GM23338 (cell line): ENCODE data around the gene TFPI. TPM values are rescaled to one million over a fixed set of nuclear protein-coding genes. Genes with fewer than 3 reads are reported as not detected.

Experiments used
- ATAC-seq: fragments of 200-7000 bp; cut with Tn5 transposase; 3 replicates; pipeline ENCODE4 v1.9.1; 2020
- DNase-seq: peaks from one replicate; pipeline ENCODE4 v3.0.0-alpha.2; 2015; ENCODE audit warnings: low spot score
- H2AFZ ChIP-seq: fragments of 200-600 bp; sonication (generic); 2 replicates; pipeline ENCODE4 v1.8.0; 2016; ENCODE audit warnings: antibody characterized with exemption, mild to moderate bottlenecking, moderate library complexity
- H3F3A ChIP-seq: fragments of 200-600 bp; sonication (generic); replicated peaks from 2 replicates; pipeline ENCODE4 v1.8.0; 2017; ENCODE audit warnings: antibody characterized with exemption, mixed run types, low read depth
- H3K27ac ChIP-seq: fragments of 200-600 bp; sonication (generic); 2 replicates; pipeline ENCODE4 v1.6.1; 2016; ENCODE audit warnings: low read depth
- H3K27me3 ChIP-seq: fragments of 200-600 bp; sonication (generic); 2 replicates; pipeline ENCODE4 v1.8.0; 2016; ENCODE audit warnings: mild to moderate bottlenecking, mixed run types, moderate library complexity; ENCODE audit not compliant: insufficient read depth
- H3K36me3 ChIP-seq: fragments of 200-600 bp; sonication (generic); 2 replicates; pipeline ENCODE4 v1.8.0; 2016; ENCODE audit warnings: mild to moderate bottlenecking; ENCODE audit not compliant: insufficient read depth
- H3K4me1 ChIP-seq: fragments of 200-600 bp; sonication (generic); 2 replicates; pipeline ENCODE4 v1.8.0; 2016; ENCODE audit warnings: mild to moderate bottlenecking, moderate library complexity; ENCODE audit not compliant: insufficient read depth
- H3K4me2 ChIP-seq: fragments of 200-600 bp; sonication (generic); 2 replicates; pipeline ENCODE4 v1.7.1; 2017; ENCODE audit warnings: mixed run types
- H3K4me3 ChIP-seq: fragments of 200-600 bp; sonication (generic); 2 replicates; pipeline ENCODE4 v1.6.1; 2016; ENCODE audit warnings: mixed run types
- H3K79me2 ChIP-seq: fragments of 200-600 bp; sonication (generic); replicated peaks from 2 replicates; pipeline ENCODE4 v1.8.0; 2017; ENCODE audit warnings: mild to moderate bottlenecking; ENCODE audit not compliant: insufficient read depth
- H3K9me2 ChIP-seq: fragments of 200-600 bp; sonication (generic); 2 replicates; pipeline ENCODE4 v1.8.0; 2017; ENCODE audit not compliant: insufficient read depth
- H4K20me1 ChIP-seq: fragments of 200-600 bp; sonication (generic); replicated peaks from 2 replicates; pipeline ENCODE4 v1.8.0; 2017; ENCODE audit warnings: mild to moderate bottlenecking; ENCODE audit not compliant: insufficient read depth
- H3K27ac Mint-ChIP-seq: 2 replicates; pipeline ENCODE4 v1.8.0; 2020; ENCODE audit warnings: inconsistent platforms, mild to moderate bottlenecking, moderate library complexity, mixed read lengths
- H3K27me3 Mint-ChIP-seq: 3 replicates; pipeline ENCODE4 v1.8.0; 2022; ENCODE audit warnings: low read depth, mild to moderate bottlenecking, moderate library complexity, mixed read lengths, inconsistent platforms; ENCODE audit not compliant: insufficient read depth, poor library complexity
- H3K36me3 Mint-ChIP-seq: 3 replicates; pipeline ENCODE4 v1.8.0; 2021; ENCODE audit warnings: low read depth, mild to moderate bottlenecking, inconsistent platforms, moderate library complexity, mixed read lengths
- H3K4me1 Mint-ChIP-seq: 3 replicates; pipeline ENCODE4 v1.8.0; 2020; ENCODE audit warnings: mild to moderate bottlenecking, inconsistent platforms, mixed read lengths
- H3K4me3 Mint-ChIP-seq: 3 replicates; pipeline ENCODE4 v1.8.0; 2021; ENCODE audit warnings: moderate library complexity, mild to moderate bottlenecking, inconsistent platforms, mixed read lengths
- H3K9me3 Mint-ChIP-seq: 3 replicates; pipeline ENCODE4 v1.8.0; 2020; ENCODE audit warnings: moderate library complexity, mild to moderate bottlenecking, inconsistent platforms, mixed read lengths
- CREB1 ChIP-seq: fragments of 250-450 bp; sonication (Bioruptor Pico); IDR thresholded peaks from 2 replicates; pipeline ENCODE4 v1.5.0; 2020; ENCODE audit warnings: low read depth, mild to moderate bottlenecking, moderate library complexity
- EZH2 ChIP-seq: fragments of 200-600 bp; sonication (generic); IDR thresholded peaks from one replicate; pipeline ENCODE4 v1.8.0; 2017; ENCODE audit warnings: antibody characterized with exemption, mild to moderate bottlenecking, low read depth; ENCODE audit not compliant: unreplicated experiment
- JUNB ChIP-seq: IDR thresholded peaks from one replicate; pipeline ENCODE4 v1.6.1; 2016; ENCODE audit warnings: antibody characterized with exemption; ENCODE audit not compliant: unreplicated experiment
- NANOG ChIP-seq: IDR thresholded peaks from 2 replicates; pipeline ENCODE4 v1.6.1; 2016; ENCODE audit warnings: antibody characterized with exemption, borderline replicate concordance
- STAT1 ChIP-seq: IDR thresholded peaks from one replicate; pipeline ENCODE4 v1.6.1; 2016; ENCODE audit warnings: antibody characterized with exemption; ENCODE audit not compliant: unreplicated experiment
- ZNF114 ChIP-seq: fragments of 250-450 bp; sonication (Bioruptor Pico); IDR thresholded peaks from 2 replicates; pipeline ENCODE4 v1.5.0; 2020; ENCODE audit warnings: mild to moderate bottlenecking, moderate library complexity
- ZNF331 ChIP-seq: fragments of 250-450 bp; sonication (Bioruptor Pico); IDR thresholded peaks from 2 replicates; pipeline ENCODE4 v1.5.0; 2020; ENCODE audit warnings: low read depth, mild to moderate bottlenecking, moderate library complexity
- ZNF462 ChIP-seq: fragments of 250-450 bp; sonication (Bioruptor Pico); IDR thresholded peaks from 2 replicates; pipeline ENCODE4 v1.5.0; 2020; ENCODE audit warnings: mild to moderate bottlenecking, moderate library complexity
- long read RNA-seq: library from polyadenylated mRNA; unstranded; transcript quantifications from one replicate; pipeline ENCODE4 v2.0.0, GENCODE V29; 2020; ENCODE audit not compliant: unreplicated experiment
- polyA plus RNA-seq: library from polyadenylated mRNA; unstranded; fragments of >200 nt; fragmentation: Nextera tagmentation; extraction: Ambion mirVana; gene quantifications from 2 replicates; pipeline ENCODE4 v1.2.1, GENCODE V29; 2016
- total RNA-seq: library from RNA; depleted of rRNA; stranded (reverse); fragments of >200 nt; shearing (Covaris generic); gene quantifications from 2 replicates; pipeline ENCODE4 v1.2.3, GENCODE V29; 2014; rRNA removed
- TF ChIP-seq, protein P1 (sequence below), 2 experiments: fragments of 200-600 bp in 1 of 2; sonication (generic) in 1 of 2; conservative IDR thresholded peaks; 2 replicates each; pipeline versions ENCODE4 v1.5.1 to v1.6.1; 2016 to 2017; ENCODE audit warnings: antibody characterized with exemption in 2 of 2, low read depth in 2 of 2, mild to moderate bottlenecking in 2 of 2, moderate library complexity in 1 of 2

TFPI gene
- 0.58 and 1.8 TPM in 2 replicates for total RNA-seq
- polyA plus RNA-seq, result 1.9 and 2.2 TPM in 2 replicates
- long read RNA-seq, result 0 reads

DNA sequence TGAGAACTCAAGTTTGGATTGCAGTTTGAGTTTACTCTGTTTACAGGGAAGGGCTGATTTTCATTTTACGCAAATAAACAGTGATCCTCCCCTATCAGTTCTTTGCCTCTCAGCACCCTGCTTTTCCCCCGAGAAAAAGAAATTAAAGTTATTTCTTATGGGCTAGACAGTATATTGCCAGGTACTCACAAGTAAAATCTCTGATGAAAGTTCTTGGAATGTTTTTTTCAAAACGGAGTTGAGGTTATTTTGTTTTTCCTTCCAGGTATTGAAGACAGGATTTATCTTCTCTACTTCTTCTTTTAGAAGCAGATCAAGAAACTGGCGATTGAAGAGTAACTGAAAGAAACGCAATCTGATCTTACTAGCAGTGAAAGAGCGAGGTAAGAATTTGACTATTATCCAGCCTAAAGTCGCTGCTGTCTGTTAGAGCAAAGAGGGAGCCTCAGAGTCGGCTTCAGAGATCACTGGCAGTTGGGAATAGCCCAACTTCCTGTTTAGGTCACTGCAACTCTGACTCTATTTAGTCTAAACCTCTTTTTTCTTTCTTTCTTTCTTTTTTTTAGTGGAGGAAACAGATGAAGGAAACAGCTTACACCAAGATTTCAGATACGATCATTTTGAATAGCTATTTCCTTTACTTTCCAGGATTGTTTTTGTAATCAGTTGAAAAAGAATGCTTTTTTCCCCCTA is at the start of gene TFPI:
Gene TFPI, minus strand, starts transcription at position 425 of the 693 bp plus-strand sequence. CDS start 50,667 bp downstream, outside the sequence.
- Histone ChIP-seq H3K4me2 (no peak within 1 kb of the TSS), H2AFZ (peak within 1 kb of the TSS; percentile 54; the same call in 1 of the 2 replicates), H4K20me1 (no peaks in the 10 kb centered on the region), H3K27me3 (no peaks in the 10 kb centered on the region), H3K9me2 (no peaks in the 10 kb centered on the region), H3F3A (no peaks in the 10 kb centered on the region), H3K27ac (peak within 1 kb of the TSS; percentile 57), H3K79me2 (no peaks in the 10 kb centered on the region), H3K4me3 (no peak within 1 kb of the TSS), H3K36me3 (no peaks in the 10 kb centered on the region), H3K4me1 (peaks cover 12% of the 10 kb centered on the region; the same call in 1 of the 2 replicates)
- TF ChIP-seq ZNF462 (CRISPR knock-in tag) (no peak), STAT1 (no peak), ZNF331 (CRISPR knock-in tag) (no peak), ZNF114 (CRISPR knock-in tag) (no peak), CREB1 (CRISPR knock-in tag) (no peak), NANOG (no peak), JUNB (no peak), EZH2 (no peak)
- TF ChIP-seq, protein P1, sequence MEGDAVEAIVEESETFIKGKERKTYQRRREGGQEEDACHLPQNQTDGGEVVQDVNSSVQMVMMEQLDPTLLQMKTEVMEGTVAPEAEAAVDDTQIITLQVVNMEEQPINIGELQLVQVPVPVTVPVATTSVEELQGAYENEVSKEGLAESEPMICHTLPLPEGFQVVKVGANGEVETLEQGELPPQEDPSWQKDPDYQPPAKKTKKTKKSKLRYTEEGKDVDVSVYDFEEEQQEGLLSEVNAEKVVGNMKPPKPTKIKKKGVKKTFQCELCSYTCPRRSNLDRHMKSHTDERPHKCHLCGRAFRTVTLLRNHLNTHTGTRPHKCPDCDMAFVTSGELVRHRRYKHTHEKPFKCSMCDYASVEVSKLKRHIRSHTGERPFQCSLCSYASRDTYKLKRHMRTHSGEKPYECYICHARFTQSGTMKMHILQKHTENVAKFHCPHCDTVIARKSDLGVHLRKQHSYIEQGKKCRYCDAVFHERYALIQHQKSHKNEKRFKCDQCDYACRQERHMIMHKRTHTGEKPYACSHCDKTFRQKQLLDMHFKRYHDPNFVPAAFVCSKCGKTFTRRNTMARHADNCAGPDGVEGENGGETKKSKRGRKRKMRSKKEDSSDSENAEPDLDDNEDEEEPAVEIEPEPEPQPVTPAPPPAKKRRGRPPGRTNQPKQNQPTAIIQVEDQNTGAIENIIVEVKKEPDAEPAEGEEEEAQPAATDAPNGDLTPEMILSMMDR (conservative IDR thresholded peaks at IDR 0.05; ENCODE audit: low read depth in 2 of 2), result no peak
- ATAC-seq, result peak; percentile 81
- H3K9me3 Mint-ChIP-seq, result peaks cover 16% of the 10 kb centered on the region
- no peak within 1 kb of the TSS for H3K4me3 Mint-ChIP-seq
- DNase-seq, result peak; percentile 47
- peak within 1 kb of the TSS; percentile 78 for H3K27ac Mint-ChIP-seq
- H3K27me3 Mint-ChIP-seq, result peaks cover 3% of the 10 kb centered on the region
- peaks cover 10% of the 10 kb centered on the region; the same call in 2 of the 3 replicates for H3K4me1 Mint-ChIP-seq
- peaks cover 18% of the 10 kb centered on the region for H3K36me3 Mint-ChIP-seq
